ENCODE data around the gene MAP4K4. TPM values are rescaled to one million over a fixed set of nuclear protein-coding genes. Genes with fewer than 3 reads are reported as not detected.

The MAP4K4 gene
- polyA plus RNA-seq, 3 donors, result 76.1 to 80.5 (median 78.5) TPM

GRCh38 chr2:101689114-101689825 is 8.2 kb upstream of the MAP4K4 start:
- DNase-seq, result no peak

GRCh38 chr2:101690547-101691152 is 6.9 kb upstream of the MAP4K4 start:
- DNase-seq, result no peak

GRCh38 chr2:101692041-101692440 is 5.5 kb upstream of the MAP4K4 start:
- no peak for DNase-seq

GRCh38 chr2:101692766-101693165 is 4.7 kb upstream of the MAP4K4 start:
- no peak for DNase-seq

GRCh38 chr2:101693991-101694588 is 3.4 kb upstream of the MAP4K4 start:
- DNase-seq, result no peak

- DNase-seq, result peak; percentile 23
Observed at GRCh38 chr2:101696272-101697123, 1.0 kb upstream of the MAP4K4 start.

- DNase-seq, result peak; percentile 42
Observed at GRCh38 chr2:101698014-101698843, 722 bp downstream of the MAP4K4 start.

- DNase-seq, result no peak
Observed at GRCh38 chr2:101698844-101699754, 1.6 kb downstream of the MAP4K4 start.

GRCh38 chr2:101699755-101700461 is 2.4 kb downstream of the MAP4K4 start:
- DNase-seq, result no peak

- no peak for DNase-seq
Observed at GRCh38 chr2:101704046-101704466, 6.5 kb downstream of the MAP4K4 start.

- DNase-seq, result no peak
Observed at GRCh38 chr2:101704816-101705578, 7.5 kb downstream of the MAP4K4 start.

- DNase-seq, result no peak
Observed at GRCh38 chr2:101706121-101706818, 8.8 kb downstream of the MAP4K4 start.

GRCh38 chr2:101706819-101707177 is 9.3 kb downstream of the MAP4K4 start:
- no peak for DNase-seq

GRCh38 chr2:101710036-101710435 is 12.5 kb downstream of the MAP4K4 start:
- DNase-seq, result no peak

- no peak for DNase-seq
Observed at GRCh38 chr2:101710471-101711318, 13.2 kb downstream of the MAP4K4 start.

- no peak for DNase-seq
Observed at GRCh38 chr2:101714118-101714517, 16.6 kb downstream of the MAP4K4 start.
